Measurements from ENCODE around the gene AIFM2. TPM values are rescaled to one million over a fixed set of nuclear protein-coding genes. Genes with fewer than 3 reads are reported as not detected.

AIFM2 gene
- total RNA-seq, 8 experiments from 2014 or later: 1.5 to 9.6 (median 4.2) TPM

- H3K27ac ChIP-seq: no peak overlapping the region
- WGBS, 10 experiments: 85 to 100% (median 86%) methylated on average over 2 to 5 of the region's 11 CpGs; no CpG with 5 or more reads in 7 of the 10 experiments
- H3K4me3 ChIP-seq: no peak overlapping the region
- in situ Hi-C loops (cut with MboI; ENCODE audit: low pct_unique_long_range_greater_than_20kb in 2 of 9, low sequenced_read_pairs in 9 of 9, unreplicated experiment in 9 of 9): no loop called here
- H3K4me1 ChIP-seq (replicated peaks in 1 of 2): peaks cover 0 to 17% of the 10 kb centered on the region in 2 donors
- ATAC-seq (replicated peaks in 6 of 8): no peak
Measured at GRCh38 chr10:70070834-70071233, 61.8 kb downstream of the AIFM2 start.

GRCh38 chr10:70069346-70069745 is 63.3 kb downstream of the AIFM2 start:
- H3K4me1 ChIP-seq (replicated peaks in 1 of 2): peaks cover 0 to 14% of the 10 kb centered on the region in 2 donors
- ATAC-seq (replicated peaks in 6 of 8): no peak
- H3K4me3 ChIP-seq: no peak overlapping the region
- WGBS, 10 experiments: 0 to 100% (median 89%) methylated on average over 1 to 3 of the region's 5 CpGs; no CpG with 5 or more reads in 1 of the 10 experiments
- H3K27ac ChIP-seq: no peak overlapping the region
- in situ Hi-C loops (cut with MboI; ENCODE audit: low pct_unique_long_range_greater_than_20kb in 2 of 9, low sequenced_read_pairs in 9 of 9, unreplicated experiment in 9 of 9): no loop called here

GRCh38 chr10:70068925-70069324 is 63.7 kb downstream of the AIFM2 start:
- Histone ChIP-seq H3K27ac (no peak overlapping the region), H3K4me1 (replicated peaks in 1 of 2) (peaks cover 0 to 10% of the 10 kb centered on the region in 2 donors), H3K4me3 (no peak overlapping the region)
- no peak for ATAC-seq (replicated peaks in 6 of 8)
- WGBS, 10 experiments: 61 to 96% (median 85%) methylated on average over 4 to 10 of the region's 10 CpGs
- in situ Hi-C loops (cut with MboI; ENCODE audit: low pct_unique_long_range_greater_than_20kb in 2 of 9, low sequenced_read_pairs in 9 of 9, unreplicated experiment in 9 of 9): no loop called here

GRCh38 chr10:70067586-70067985 is 65.0 kb downstream of the AIFM2 start:
- Histone ChIP-seq H3K4me1 (replicated peaks in 1 of 2) (no peaks in the 10 kb centered on the region), H3K4me3 (no peak overlapping the region), H3K27ac (no peak overlapping the region)
- in situ Hi-C loops (cut with MboI; ENCODE audit: low pct_unique_long_range_greater_than_20kb in 2 of 9, low sequenced_read_pairs in 9 of 9, unreplicated experiment in 9 of 9): no loop called here
- no peak for ATAC-seq (replicated peaks in 6 of 8)
- WGBS, 10 experiments: 20 to 100% (median 87%) methylated on average over 1 to 2 of the region's 2 CpGs

- in situ Hi-C loops (cut with MboI; ENCODE audit: low pct_unique_long_range_greater_than_20kb in 2 of 9, low sequenced_read_pairs in 9 of 9, unreplicated experiment in 9 of 9): no loop called here
- no peak for ATAC-seq (replicated peaks in 6 of 8)
- H3K4me3 ChIP-seq: no peak overlapping the region
- no peak overlapping the region for H3K27ac ChIP-seq
- peaks cover 4 to 7% of the 10 kb centered on the region in 2 donors for H3K4me1 ChIP-seq (replicated peaks in 1 of 2)
- 50 to 100% (median 80%) methylated on average over 1 to 2 of the region's 3 CpGs; no CpG with 5 or more reads in 1 of the 10 experiments for WGBS, 10 experiments
Measured at GRCh38 chr10:70066190-70066589, 66.4 kb downstream of the AIFM2 start.

GRCh38 chr10:70064486-70064885 is 68.1 kb downstream of the AIFM2 start:
- peaks cover 9 to 14% of the 10 kb centered on the region in 2 donors for H3K4me1 ChIP-seq (replicated peaks in 1 of 2)
- WGBS, 10 experiments: 53 to 100% (median 88%) methylated on average over 1 to 4 of the region's 4 CpGs; no CpG with 5 or more reads in 2 of the 10 experiments
- no peak overlapping the region for H3K4me3 ChIP-seq
- in situ Hi-C loops (cut with MboI; ENCODE audit: low pct_unique_long_range_greater_than_20kb in 2 of 9, low sequenced_read_pairs in 9 of 9, unreplicated experiment in 9 of 9): no loop called here
- no peak for ATAC-seq (replicated peaks in 6 of 8)
- no peak overlapping the region for H3K27ac ChIP-seq

- Histone ChIP-seq H3K4me3 (no peak overlapping the region), H3K4me1 (replicated peaks in 1 of 2) (peaks cover 9 to 14% of the 10 kb centered on the region in 2 donors), H3K27ac (no peak overlapping the region)
- 38 to 100% (median 85%) methylated on average over 3 to 10 of the region's 10 CpGs for WGBS, 10 experiments
- ATAC-seq (replicated peaks in 6 of 8): no peak
- in situ Hi-C loops (cut with MboI; ENCODE audit: low pct_unique_long_range_greater_than_20kb in 2 of 9, low sequenced_read_pairs in 9 of 9, unreplicated experiment in 9 of 9): no loop called here
Measured at GRCh38 chr10:70063418-70064098, 69.1 kb downstream of the AIFM2 start.

Other genes with a start within 250 kb of the AIFM2 start
- gene MACROH2A2, start 80.0 kb downstream of the AIFM2 start, total RNA-seq: 100 to 1,000 TPM in 1 of 8 experiments, 10 to 100 TPM in 5, 1 to 10 TPM in 2; 2.7 to 171 (median 77.5) TPM
- 10 to 100 TPM in 3 of 8 experiments, 1 to 10 TPM in 5; 5.2 to 15.9 (median 7.9) TPM for gene TYSND1, start 13.9 kb upstream of the AIFM2 start, total RNA-seq
- 100 to 1,000 TPM in 2 of 8 experiments, 10 to 100 TPM in 6; 65.3 to 140 (median 79.2) TPM for gene SAR1A, start 37.7 kb upstream of the AIFM2 start, total RNA-seq
- 100 to 1,000 TPM; 113 to 213 (median 168) TPM for gene PPA1, start 100.6 kb upstream of the AIFM2 start, total RNA-seq
- gene NPFFR1, start 151.2 kb upstream of the AIFM2 start, total RNA-seq: under 1 TPM in 7 of 8 experiments, not detected in 1; 0.04 to 0.28 (median 0.09) TPM
- 10 to 100 TPM in 5 of 8 experiments, 1 to 10 TPM in 3; 4.5 to 23.0 (median 15.2) TPM for gene LRRC20, start 249.8 kb upstream of the AIFM2 start, total RNA-seq

Data from motor neuron (in vitro differentiated cells).